Activated naive CD4-positive, alpha-beta T cell treated with anti-CD3 and anti-CD28 coated beads, Interleukin-2, amount 10 ng/mL, durations not matched to agents 5 hours and 36 hours (primary cell): Measurements from ENCODE around the gene PGRMC2. TPM values are rescaled to one million over a fixed set of nuclear protein-coding genes. Genes with fewer than 3 reads are reported as not detected.

Experiments used
- total RNA-seq, 2 experiments: library from RNA; stranded (reverse); gene quantifications; one replicate each; pipeline ENCODE4 v1.2.3, GENCODE V29; 2021

The PGRMC2 gene, protein sequence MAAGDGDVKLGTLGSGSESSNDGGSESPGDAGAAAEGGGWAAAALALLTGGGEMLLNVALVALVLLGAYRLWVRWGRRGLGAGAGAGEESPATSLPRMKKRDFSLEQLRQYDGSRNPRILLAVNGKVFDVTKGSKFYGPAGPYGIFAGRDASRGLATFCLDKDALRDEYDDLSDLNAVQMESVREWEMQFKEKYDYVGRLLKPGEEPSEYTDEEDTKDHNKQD
- 10 to 100 TPM; 41.1 to 43.2 TPM for total RNA-seq

DNA sequence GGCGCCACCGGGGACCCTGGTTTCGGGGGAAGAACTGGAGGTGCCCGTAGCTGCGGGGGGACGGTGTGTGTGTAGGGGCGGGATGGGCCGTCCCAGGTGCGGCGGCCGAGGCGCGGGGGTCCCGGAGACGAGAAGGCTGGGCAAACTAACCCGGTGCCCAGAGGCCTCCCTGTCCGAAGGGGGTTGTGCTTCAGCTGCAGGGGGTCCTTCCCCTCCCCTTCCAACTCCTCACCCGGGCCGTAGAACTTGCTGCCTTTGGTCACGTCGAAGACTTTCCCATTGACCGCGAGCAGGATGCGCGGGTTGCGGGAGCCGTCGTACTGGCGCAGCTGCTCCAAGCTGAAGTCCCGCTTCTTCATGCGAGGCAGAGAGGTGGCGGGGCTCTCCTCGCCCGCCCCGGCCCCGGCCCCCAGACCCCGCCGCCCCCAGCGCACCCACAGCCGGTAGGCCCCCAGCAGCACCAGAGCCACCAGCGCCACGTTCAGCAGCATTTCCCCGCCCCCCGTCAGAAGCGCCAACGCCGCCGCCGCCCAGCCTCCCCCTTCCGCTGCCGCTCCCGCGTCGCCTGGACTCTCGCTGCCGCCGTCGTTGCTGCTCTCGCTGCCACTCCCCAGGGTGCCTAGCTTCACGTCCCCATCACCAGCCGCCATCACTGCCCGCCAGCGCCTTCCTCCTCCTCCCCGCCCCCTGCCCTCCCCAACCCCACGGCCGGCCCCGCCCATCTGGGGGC is at the start of gene PGRMC2:
TSS of gene PGRMC2 (minus strand) at position 673 of the 730 bp plus-strand sequence. CDS start at position 650, 23 bp downstream.

Other genes starting within 250 kb of the PGRMC2 start
- gene LARP1B, start 226.5 kb downstream of the PGRMC2 start, total RNA-seq: 10 to 100 TPM; 15.3 to 16.8 TPM